ENCODE results near the gene TMC4.

TMC4 gene

DNA sequence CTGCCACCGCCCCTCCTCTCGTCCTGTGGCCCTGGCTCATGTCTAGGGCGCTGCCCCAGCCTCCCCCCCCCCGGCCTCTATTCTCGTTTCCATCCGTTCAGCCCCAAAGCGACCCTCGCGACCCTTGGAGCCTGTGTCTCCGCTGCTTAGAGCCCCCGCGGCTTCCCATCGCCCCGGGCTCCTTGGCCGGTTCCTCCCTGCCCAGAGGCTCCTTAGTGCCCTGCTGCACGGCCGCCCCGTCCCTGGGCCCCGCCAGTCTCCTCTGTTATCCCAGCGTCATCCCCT is 44.6 kb downstream of the TMC4 start:
- Histone ChIP-seq H3K4me2 (ENCODE audit: low read depth, low read length, poor library complexity, severe bottlenecking) (no peak overlapping the region), H3K79me2 (ENCODE audit: insufficient read depth, low read length) (no peaks in the 10 kb centered on the region), H2AFZ (ENCODE audit: low read length) (no peak overlapping the region), H3K9me3 (ENCODE audit: insufficient read depth, low read depth, low read length) (no peaks in the 10 kb centered on the region), H4K20me1 (ENCODE audit: insufficient read depth, low read length, poor library complexity, severe bottlenecking) (no peaks in the 10 kb centered on the region), H3K4me3 (ENCODE audit: low read length, poor library complexity, severe bottlenecking) (no peak overlapping the region), H3K27me3 (ENCODE audit: insufficient read depth, low read length, poor library complexity, severe bottlenecking) (no peaks in the 10 kb centered on the region), H3K9me2 (replicated peaks; ENCODE audit: low read depth, low read length) (no peaks in the 10 kb centered on the region), H3K9ac (ENCODE audit: low read depth, low read length, poor library complexity, severe bottlenecking) (no peak overlapping the region), H3K36me3 (ENCODE audit: insufficient read depth, low read length) (peaks cover 35% of the 10 kb centered on the region; the same call in 1 of the 2 replicates), H3F3A (ENCODE audit: low read depth) (no peaks in the 10 kb centered on the region), H3K4me1 (ENCODE audit: insufficient read depth, low read length, poor library complexity, severe bottlenecking) (no peaks in the 10 kb centered on the region)
- TF ChIP-seq, protein P1, sequence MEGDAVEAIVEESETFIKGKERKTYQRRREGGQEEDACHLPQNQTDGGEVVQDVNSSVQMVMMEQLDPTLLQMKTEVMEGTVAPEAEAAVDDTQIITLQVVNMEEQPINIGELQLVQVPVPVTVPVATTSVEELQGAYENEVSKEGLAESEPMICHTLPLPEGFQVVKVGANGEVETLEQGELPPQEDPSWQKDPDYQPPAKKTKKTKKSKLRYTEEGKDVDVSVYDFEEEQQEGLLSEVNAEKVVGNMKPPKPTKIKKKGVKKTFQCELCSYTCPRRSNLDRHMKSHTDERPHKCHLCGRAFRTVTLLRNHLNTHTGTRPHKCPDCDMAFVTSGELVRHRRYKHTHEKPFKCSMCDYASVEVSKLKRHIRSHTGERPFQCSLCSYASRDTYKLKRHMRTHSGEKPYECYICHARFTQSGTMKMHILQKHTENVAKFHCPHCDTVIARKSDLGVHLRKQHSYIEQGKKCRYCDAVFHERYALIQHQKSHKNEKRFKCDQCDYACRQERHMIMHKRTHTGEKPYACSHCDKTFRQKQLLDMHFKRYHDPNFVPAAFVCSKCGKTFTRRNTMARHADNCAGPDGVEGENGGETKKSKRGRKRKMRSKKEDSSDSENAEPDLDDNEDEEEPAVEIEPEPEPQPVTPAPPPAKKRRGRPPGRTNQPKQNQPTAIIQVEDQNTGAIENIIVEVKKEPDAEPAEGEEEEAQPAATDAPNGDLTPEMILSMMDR (conservative IDR thresholded peaks at IDR 0.05; ENCODE audit: low read length) = no peak
- TF ChIP-seq EZH2phosphoT487 (IDR thresholded peaks at IDR 0.05; ENCODE audit: borderline replicate concordance) = no peak

DNA sequence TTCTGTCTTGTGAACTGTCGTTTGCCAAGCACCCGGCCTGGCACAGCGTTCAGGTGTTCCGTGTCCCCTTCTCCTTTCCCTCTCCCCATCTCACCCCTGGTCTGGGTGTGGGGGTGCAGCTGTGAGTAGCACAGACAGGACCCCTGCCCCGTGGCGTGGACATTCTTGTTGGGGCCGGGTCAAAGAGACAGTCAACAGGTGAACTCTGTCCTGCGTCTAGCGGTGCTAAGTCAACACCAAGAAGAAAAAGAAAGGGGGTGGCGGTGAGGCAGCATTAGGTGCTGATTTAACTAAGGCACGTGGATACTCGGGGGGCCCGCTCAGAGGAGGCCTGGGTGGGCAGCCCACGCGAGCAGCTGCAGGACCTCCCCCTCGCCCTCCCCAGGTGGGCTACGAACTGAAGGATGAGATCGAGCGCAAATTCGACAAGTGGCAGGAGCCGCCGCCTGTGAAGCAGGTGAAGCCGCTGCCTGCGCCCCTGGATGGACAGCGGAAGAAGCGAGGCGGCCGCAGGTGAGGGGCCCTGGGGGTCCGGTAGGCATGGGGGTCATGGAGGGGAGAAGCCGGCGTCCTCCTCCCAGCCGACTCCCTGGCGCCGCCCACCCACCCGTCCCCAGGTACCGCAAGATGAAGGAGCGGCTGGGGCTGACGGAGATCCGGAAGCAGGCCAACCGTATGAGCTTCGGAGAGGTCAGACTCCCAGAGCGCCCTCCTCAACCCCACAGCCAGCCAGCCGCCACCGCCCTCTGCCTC is 45.1 kb downstream of the TMC4 start:
- H3K9ac ChIP-seq (ENCODE audit: low read depth, low read length, poor library complexity, severe bottlenecking) = no peak overlapping the region
- no peaks in the 10 kb centered on the region for H4K20me1 ChIP-seq (ENCODE audit: insufficient read depth, low read length, poor library complexity, severe bottlenecking)
- no peaks in the 10 kb centered on the region for H3F3A ChIP-seq (ENCODE audit: low read depth)
- H3K79me2 ChIP-seq (ENCODE audit: insufficient read depth, low read length) = no peaks in the 10 kb centered on the region
- H3K4me1 ChIP-seq (ENCODE audit: insufficient read depth, low read length, poor library complexity, severe bottlenecking) = no peaks in the 10 kb centered on the region
- no peak overlapping the region for H2AFZ ChIP-seq (ENCODE audit: low read length)
- H3K36me3 ChIP-seq (ENCODE audit: insufficient read depth, low read length) = peaks cover 40% of the 10 kb centered on the region; the same call in 1 of the 2 replicates
- H3K4me2 ChIP-seq (ENCODE audit: low read depth, low read length, poor library complexity, severe bottlenecking) = no peak overlapping the region
- H3K9me3 ChIP-seq (ENCODE audit: insufficient read depth, low read depth, low read length) = no peaks in the 10 kb centered on the region
- no peaks in the 10 kb centered on the region for H3K27me3 ChIP-seq (ENCODE audit: insufficient read depth, low read length, poor library complexity, severe bottlenecking)
- TF ChIP-seq, protein P1 (conservative IDR thresholded peaks at IDR 0.05; ENCODE audit: low read length) = no peak
- no peak for TF ChIP-seq EZH2phosphoT487 (IDR thresholded peaks at IDR 0.05; ENCODE audit: borderline replicate concordance)
- no peak overlapping the region for H3K4me3 ChIP-seq (ENCODE audit: low read length, poor library complexity, severe bottlenecking)
- H3K9me2 ChIP-seq (replicated peaks; ENCODE audit: low read depth, low read length) = no peaks in the 10 kb centered on the region

- H3K79me2 ChIP-seq (ENCODE audit: insufficient read depth, low read length) = no peaks in the 10 kb centered on the region
- TF ChIP-seq EZH2phosphoT487 (IDR thresholded peaks at IDR 0.05; ENCODE audit: borderline replicate concordance) = no peak
- TF ChIP-seq, protein P1 (conservative IDR thresholded peaks at IDR 0.05; ENCODE audit: low read length) = no peak
- no peaks in the 10 kb centered on the region for H3K9me2 ChIP-seq (replicated peaks; ENCODE audit: low read depth, low read length)
- H3K4me3 ChIP-seq (ENCODE audit: low read length, poor library complexity, severe bottlenecking) = no peak overlapping the region
- H3K27me3 ChIP-seq (ENCODE audit: insufficient read depth, low read length, poor library complexity, severe bottlenecking) = no peaks in the 10 kb centered on the region
- H3K9ac ChIP-seq (ENCODE audit: low read depth, low read length, poor library complexity, severe bottlenecking) = no peak overlapping the region
- H3K9me3 ChIP-seq (ENCODE audit: insufficient read depth, low read depth, low read length) = no peaks in the 10 kb centered on the region
- no peaks in the 10 kb centered on the region for H4K20me1 ChIP-seq (ENCODE audit: insufficient read depth, low read length, poor library complexity, severe bottlenecking)
- H3K36me3 ChIP-seq (ENCODE audit: insufficient read depth, low read length) = peaks cover 54% of the 10 kb centered on the region; the same call in 1 of the 2 replicates
- H3F3A ChIP-seq (ENCODE audit: low read depth) = no peaks in the 10 kb centered on the region
- H3K4me1 ChIP-seq (ENCODE audit: insufficient read depth, low read length, poor library complexity, severe bottlenecking) = no peaks in the 10 kb centered on the region
- no peak overlapping the region for H2AFZ ChIP-seq (ENCODE audit: low read length)
- no peak overlapping the region for H3K4me2 ChIP-seq (ENCODE audit: low read depth, low read length, poor library complexity, severe bottlenecking)
Observed at GRCh38 chr19:54125713-54126112, 47.2 kb downstream of the TMC4 start.
